ENCODE measurements around the gene CDH4.

DNA sequence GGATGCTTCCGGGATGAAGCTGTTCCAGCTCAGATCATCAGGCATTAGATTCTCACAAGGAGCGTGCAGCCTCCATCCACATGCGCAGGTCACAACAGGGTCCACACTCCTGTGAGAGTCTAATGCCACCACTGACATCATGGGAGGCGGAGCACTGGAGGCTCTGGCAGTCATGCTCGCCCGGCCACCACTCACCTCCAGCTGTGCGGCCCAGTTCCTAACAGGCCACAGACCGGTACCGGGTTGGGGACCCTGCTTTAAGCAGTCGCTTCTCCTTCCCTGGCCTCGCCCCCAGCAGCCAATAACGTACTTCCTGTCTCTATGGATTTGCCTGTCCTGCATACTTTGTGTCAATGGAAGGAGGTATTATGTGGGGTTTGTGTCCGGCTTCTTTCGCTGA is 576.8 kb downstream of the CDH4 start:
- TF ChIP-seq, protein P1, sequence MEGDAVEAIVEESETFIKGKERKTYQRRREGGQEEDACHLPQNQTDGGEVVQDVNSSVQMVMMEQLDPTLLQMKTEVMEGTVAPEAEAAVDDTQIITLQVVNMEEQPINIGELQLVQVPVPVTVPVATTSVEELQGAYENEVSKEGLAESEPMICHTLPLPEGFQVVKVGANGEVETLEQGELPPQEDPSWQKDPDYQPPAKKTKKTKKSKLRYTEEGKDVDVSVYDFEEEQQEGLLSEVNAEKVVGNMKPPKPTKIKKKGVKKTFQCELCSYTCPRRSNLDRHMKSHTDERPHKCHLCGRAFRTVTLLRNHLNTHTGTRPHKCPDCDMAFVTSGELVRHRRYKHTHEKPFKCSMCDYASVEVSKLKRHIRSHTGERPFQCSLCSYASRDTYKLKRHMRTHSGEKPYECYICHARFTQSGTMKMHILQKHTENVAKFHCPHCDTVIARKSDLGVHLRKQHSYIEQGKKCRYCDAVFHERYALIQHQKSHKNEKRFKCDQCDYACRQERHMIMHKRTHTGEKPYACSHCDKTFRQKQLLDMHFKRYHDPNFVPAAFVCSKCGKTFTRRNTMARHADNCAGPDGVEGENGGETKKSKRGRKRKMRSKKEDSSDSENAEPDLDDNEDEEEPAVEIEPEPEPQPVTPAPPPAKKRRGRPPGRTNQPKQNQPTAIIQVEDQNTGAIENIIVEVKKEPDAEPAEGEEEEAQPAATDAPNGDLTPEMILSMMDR (IDR thresholded peaks at IDR 0.05) = no peak
- TF ChIP-seq POLR2A (IDR thresholded peaks at IDR 0.05) = no peak
